Lung (tissue), 12 donors: ENCODE results near the gene ATP2B2. TPM values are rescaled to one million over a fixed set of nuclear protein-coding genes. Genes with fewer than 3 reads are reported as not detected.

ENCODE experiments used
- ATAC-seq: fragments of 200-7000 bp; cut with Tn5 transposase; one replicate; pipeline ENCODE4 v1.9.1; 2020; ENCODE audit warnings: moderate number of reproducible peaks; ENCODE audit not compliant: insufficient read depth, low FRiP score
- DNase-seq, 3 donors: peaks; one replicate each; pipeline ENCODE4 v3.0.0-alpha.2; 2013 to 2017
- H3K27ac ChIP-seq, 2 donors: one replicate each; pipeline ENCODE4 v1.5.1; 2013; ENCODE audit warnings: mild to moderate bottlenecking in 2 of 2, moderate library complexity in 2 of 2, control low read depth in 1 of 2, inconsistent platforms in 1 of 2, low read depth in 1 of 2, low read length in 1 of 2
- H3K27me3 ChIP-seq, 3 donors: one replicate each; pipeline ENCODE4 v1.5.1; 2013; ENCODE audit warnings: low read length in 2 of 3; ENCODE audit not compliant: control insufficient read depth in 3 of 3, insufficient read depth in 3 of 3
- H3K36me3 ChIP-seq, 4 donors: one replicate each; pipeline ENCODE4 v1.5.1; 2013; ENCODE audit warnings: low read length in 4 of 4, mild to moderate bottlenecking in 1 of 4, moderate library complexity in 1 of 4; ENCODE audit not compliant: control insufficient read depth in 4 of 4, insufficient read depth in 4 of 4
- H3K4me1 ChIP-seq, 5 donors: one replicate each; pipeline ENCODE4 v1.5.1; 2013; ENCODE audit warnings: low read length in 5 of 5, mild to moderate bottlenecking in 2 of 5, moderate library complexity in 1 of 5; ENCODE audit not compliant: control insufficient read depth in 5 of 5, insufficient read depth in 5 of 5
- H3K4me3 ChIP-seq: one replicate; pipeline ENCODE4 v1.5.1; 2013; ENCODE audit warnings: mild to moderate bottlenecking, control low read depth, moderate library complexity
- H3K9ac ChIP-seq, 2 donors: one replicate each; pipeline ENCODE4 v1.5.1; 2013; ENCODE audit warnings: low read length in 2 of 2, control low read depth in 1 of 2; ENCODE audit not compliant: insufficient read depth in 1 of 2
- H3K9me3 ChIP-seq, 4 donors: one replicate each; pipeline ENCODE4 v1.5.1; 2013; ENCODE audit warnings: low read length in 3 of 4, mild to moderate bottlenecking in 1 of 4, moderate library complexity in 1 of 4; ENCODE audit not compliant: control insufficient read depth in 4 of 4, insufficient read depth in 3 of 4
- CTCF ChIP-seq: IDR thresholded peaks from 2 replicates; pipeline ENCODE4 v1.5.1; 2012; ENCODE audit warnings: mild to moderate bottlenecking; ENCODE audit errors: control extremely low read depth, extremely low read depth
- WGBS, 2 donors: extraction: QIAGEN DNeasy Blood & Tissue Kit; methylation state at CpG; one replicate each; pipeline ENCODE4 v1.1.7; 2013; 5-methylcytosine and 5-hydroxymethylcytosine counted together
- polyA plus RNA-seq, 2 donors: library from polyadenylated mRNA; stranded (reverse); fragments of 200-250 nt; gene quantifications; one replicate each; pipeline ENCODE4 v1.2.1, GENCODE V29; 2013
- total RNA-seq, 2 donors: library from RNA; depleted of rRNA in 1 of 2; stranded (reverse); fragments of >200 nt in 1 of 2; gene quantifications; one replicate each; pipeline ENCODE4 v1.2.1, GENCODE V29; 2014 to 2021
- donor health status: control.
- donor health status: control.
- donor health status: Bipolar disorder and iron deficiency.
- donor health status: healthy.
- donor health status: DM: yes; HTN: yes; CAD: no.

The ATP2B2 gene
- total and polyA plus RNA-seq, 4 donors, result 0.06 TPM; not detected in 3

DNA sequence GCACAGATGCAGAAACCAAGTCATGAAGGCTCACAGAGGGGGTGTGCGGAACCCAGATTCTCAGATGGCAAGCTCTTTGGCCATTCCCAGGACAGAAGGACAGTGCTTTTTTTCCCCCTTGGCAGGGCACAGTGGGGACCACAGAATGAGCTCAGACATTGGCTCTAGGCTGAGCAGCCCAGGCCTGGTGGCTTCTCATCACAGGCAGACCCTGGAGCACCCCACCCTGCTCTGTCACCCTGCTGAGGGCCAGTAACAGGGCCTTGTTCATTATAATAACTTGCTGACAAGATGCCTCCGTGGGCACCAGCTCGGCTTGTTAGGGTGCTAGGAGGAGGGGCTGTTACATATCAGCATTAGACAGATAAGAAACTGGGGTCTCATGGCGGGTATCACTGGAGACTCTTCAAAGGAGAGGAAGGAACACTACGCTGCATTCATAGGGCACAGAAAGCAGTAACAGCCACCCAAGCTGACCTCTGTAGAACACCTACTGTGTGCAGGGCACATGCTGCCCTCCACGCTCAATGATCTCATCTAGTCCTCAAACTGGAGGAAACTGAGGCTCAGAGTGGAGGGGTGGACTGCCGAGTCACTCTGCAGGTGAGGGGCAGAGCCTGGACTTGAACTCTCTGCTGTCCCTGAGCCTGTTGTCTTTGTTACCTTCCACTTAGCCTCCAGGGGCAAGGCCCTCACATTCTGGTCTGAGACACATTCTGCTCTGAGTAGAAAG, 114.6 kb downstream of the ATP2B2 start:
- 81 to 87% methylated on average over 7 of the region's 7 CpGs for WGBS, 2 donors

GRCh38 chr3:10389995-10390394, 115.4 kb downstream of the ATP2B2 start:
- H3K4me3 ChIP-seq, result no peak overlapping the region
- H3K9ac ChIP-seq, result no peak overlapping the region
- no peaks in the 10 kb centered on the region for H3K4me1 ChIP-seq
- no peaks in the 10 kb centered on the region for H3K27me3 ChIP-seq
- 20 to 51% methylated on average over 2 of the region's 2 CpGs for WGBS, 2 donors
- no peak overlapping the region for H3K27ac ChIP-seq
- ATAC-seq (no peak), DNase-seq (no peak)
- TF ChIP-seq CTCF, result no peak
- H3K36me3 ChIP-seq, result no peaks in the 10 kb centered on the region
- H3K9me3 ChIP-seq, result peaks cover 0 to 25% (median 16%) of the 10 kb centered on the region in 4 donors

More for the DNA sequence above, 114.6 kb downstream of the ATP2B2 start:
- Histone ChIP-seq H3K4me1 (no peaks in the 10 kb centered on the region), H3K27ac (no peak overlapping the region), H3K9me3 (peaks cover 0 to 25% (median 16%) of the 10 kb centered on the region in 4 donors), H3K36me3 (no peaks in the 10 kb centered on the region), H3K4me3 (no peak overlapping the region), H3K27me3 (no peaks in the 10 kb centered on the region), H3K9ac (no peak overlapping the region)
- no peak for TF ChIP-seq CTCF
- DNase-seq (no peak), ATAC-seq (no peak)

- H3K4me1 ChIP-seq, result no peaks in the 10 kb centered on the region
Measured at GRCh38 chr3:10389339-10389738, 116.0 kb downstream of the ATP2B2 start.

More at GRCh38 chr3:10389339-10389738, 116.0 kb downstream of the ATP2B2 start:
- Histone ChIP-seq H3K27ac (no peak overlapping the region), H3K9ac (no peak overlapping the region), H3K9me3 (peaks cover 0 to 25% (median 16%) of the 10 kb centered on the region in 4 donors), H3K4me3 (no peak overlapping the region), H3K36me3 (no peaks in the 10 kb centered on the region), H3K27me3 (no peaks in the 10 kb centered on the region)
- ATAC-seq (no peak), DNase-seq (no peak)
- no peak for TF ChIP-seq CTCF
- WGBS, 2 donors, result 45 to 68% methylated on average over 1 of the region's 1 CpG
